ENCODE data around the gene MGAT4A.

- no peak for TF ChIP-seq CTCF (IDR thresholded peaks at IDR 0.05)
- TF ChIP-seq POLR2A (IDR thresholded peaks at IDR 0.05) = no peak
- TF ChIP-seq EP300 (IDR thresholded peaks at IDR 0.05) = no peak
These were observed 38.9 kb upstream of the MGAT4A start for GRCh38 chr2:98769784-98770183.
